HG02943 (cell line): ENCODE data around the gene SAMD9L.
"Not testable (repeated sequence)": the region's sequence is repeated elsewhere in the genome, so short reads cannot be mapped to it uniquely, and the experiment has no call there.

Experiments
- ATAC-seq: cut with Tn5 transposase; IDR thresholded peaks from one replicate; pipeline ENCODE4 v1.9.1; 2021; ENCODE audit warnings: mild to moderate bottlenecking, low read depth, moderate library complexity; ENCODE audit not compliant: unreplicated experiment

SAMD9L gene

DNA sequence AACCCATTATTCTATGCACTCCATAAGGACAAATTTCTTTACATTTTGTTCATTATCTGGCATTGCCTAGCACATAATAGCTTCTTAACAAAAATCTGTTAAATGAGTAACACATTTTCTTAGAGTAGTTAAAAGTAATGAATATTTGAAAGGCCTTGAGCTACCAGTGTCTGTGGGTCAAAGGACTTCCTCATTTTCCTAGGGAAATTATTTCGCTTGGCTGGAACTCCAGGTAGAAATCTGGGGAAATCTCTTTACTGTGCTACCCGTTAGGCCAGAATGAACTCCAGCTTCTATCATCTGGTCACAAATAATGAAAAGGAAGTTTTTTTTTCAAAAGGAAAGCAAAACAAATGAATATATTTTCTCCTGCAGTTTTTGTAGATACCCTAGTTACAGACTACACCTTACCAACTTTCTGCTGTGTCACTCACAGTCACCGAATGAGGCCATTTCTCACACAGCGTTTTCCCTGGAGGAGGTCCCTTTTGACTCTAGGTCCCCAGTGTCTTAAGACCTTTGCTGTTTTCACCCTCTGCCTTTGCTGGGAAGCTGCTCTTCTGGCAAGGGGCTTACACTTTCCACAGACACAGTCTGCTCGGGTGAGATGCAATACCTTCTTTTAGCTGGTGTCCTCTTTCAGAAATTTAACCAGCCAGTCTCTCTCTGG, 1.6 kb downstream of the SAMD9L start:
- no peak for ATAC-seq

DNA sequence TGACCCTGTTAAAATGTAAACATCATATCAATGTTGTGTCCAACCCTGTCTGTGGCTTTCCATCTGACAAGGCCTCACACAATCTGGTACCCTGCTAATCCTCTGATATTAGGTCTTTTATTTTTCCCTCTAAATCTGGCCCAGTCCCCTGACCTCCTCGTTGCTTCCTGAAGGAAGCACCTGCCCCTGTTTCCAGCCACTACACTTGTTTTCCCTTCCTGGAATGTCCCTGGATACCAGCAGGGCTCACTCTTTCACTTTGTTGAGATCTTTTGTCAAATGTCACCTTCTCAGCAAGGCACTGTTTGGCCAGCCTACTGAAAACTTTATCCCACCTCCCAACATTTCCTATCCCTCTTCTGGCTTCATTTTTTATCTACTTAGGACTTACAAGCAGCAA, 2.1 kb downstream of the SAMD9L start:
- no peak for ATAC-seq

DNA sequence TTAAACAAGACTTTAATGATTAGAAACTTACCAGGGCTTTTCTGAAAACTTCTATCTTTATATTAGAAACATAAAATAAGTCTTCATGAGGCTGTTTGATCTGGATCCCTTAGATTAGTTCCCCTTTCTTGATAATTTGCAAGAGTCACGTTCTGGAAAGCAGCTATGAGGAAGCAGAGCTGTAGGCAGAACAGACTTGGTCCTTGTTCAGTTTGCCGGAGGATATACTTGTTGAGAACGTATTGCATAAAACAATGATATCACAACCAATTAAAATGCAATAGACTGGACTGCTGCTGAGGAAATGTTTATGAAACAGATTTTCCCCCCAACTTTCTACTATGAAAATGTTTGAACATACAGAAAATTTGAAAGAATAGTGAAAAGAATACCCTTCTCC, 2.8 kb downstream of the SAMD9L start:
- no peak for ATAC-seq

DNA sequence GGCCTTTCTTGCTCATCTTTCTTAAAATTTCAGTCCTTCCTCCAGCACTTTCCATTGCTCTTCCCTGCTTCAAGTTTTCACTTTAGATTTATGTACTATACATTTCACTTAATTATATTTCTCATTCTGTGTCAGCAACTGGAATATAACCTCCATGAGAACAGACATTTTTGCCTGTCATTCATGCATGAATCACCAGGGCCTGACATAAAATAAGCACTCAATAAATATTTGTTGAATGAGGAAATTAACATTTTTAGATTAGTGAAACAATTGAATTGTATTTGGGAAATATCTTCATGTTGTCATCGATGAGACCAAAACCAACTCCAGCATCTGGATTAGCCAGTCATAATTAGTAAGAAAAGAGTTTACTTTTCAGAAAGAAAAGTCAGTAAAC, 6.1 kb downstream of the SAMD9L start:
- no peak for ATAC-seq

DNA sequence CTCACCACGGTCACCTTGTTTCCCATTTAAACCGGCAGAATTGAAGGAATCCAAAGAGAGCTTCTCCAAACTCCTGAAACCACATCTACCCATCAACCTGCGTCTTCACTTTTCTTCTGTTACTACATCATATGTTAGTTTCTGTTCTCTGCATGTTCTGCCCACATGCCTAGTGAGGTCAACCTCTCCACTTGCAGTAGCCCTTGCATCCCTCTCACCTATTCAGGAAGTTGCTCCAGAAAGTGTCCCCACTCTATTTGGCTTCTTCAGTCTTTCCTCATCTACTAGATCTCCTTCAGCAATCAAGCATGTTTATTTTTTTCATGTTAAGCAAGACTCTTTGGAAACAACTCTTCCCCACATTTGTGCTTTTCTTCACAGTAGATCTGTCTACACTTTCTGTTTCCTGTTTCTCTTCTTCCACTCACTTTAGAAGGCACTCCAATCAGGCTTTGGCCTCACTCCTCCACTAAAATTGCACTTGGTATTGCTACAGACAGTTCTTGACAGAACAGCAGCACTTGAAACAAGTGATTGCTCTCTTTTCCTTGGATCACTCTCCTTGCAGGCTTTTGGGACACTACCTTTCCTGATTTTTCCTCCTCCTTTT, 7.5 kb downstream of the SAMD9L start:
- ATAC-seq: no peak

DNA sequence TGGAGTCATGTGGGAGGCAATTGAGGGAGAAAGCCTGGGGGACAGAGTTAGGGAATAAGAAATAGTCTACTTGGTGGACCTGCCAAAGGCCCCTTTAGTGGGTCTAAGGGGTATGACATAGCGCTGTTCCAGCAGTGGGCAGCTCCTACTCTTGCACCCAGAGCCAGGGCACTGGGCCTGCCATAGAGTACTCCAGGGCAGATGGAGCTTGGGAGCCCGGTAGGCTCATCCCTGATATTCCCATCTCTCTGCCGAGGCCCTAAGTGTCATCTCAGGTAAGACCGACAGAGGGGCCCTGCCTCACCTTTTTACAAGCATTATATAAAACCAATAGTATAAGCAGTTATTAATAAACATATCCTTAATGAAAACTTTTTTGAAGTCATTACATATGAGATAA, 9.6 kb downstream of the SAMD9L start:
- ATAC-seq: no peak

DNA sequence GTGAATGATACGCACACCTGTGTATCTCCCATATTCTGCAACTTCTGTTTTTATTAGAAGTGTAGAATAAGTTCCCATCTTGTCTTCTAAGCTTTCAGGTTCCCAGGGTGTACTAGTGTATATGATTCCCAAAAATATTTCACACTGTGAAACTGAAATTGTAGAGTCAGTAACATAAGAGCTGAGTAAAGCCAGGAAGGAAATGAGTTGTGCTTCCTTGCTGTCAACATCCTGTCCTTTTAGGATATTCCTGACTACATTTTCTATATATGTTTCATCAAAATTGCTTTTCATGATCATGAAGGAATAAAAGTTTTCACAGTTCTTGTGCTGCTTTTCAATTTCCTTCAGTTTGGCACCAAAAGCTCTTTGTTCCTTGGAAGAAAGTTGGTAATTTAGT, 15.2 kb downstream of the SAMD9L start:
- no peak for ATAC-seq

DNA sequence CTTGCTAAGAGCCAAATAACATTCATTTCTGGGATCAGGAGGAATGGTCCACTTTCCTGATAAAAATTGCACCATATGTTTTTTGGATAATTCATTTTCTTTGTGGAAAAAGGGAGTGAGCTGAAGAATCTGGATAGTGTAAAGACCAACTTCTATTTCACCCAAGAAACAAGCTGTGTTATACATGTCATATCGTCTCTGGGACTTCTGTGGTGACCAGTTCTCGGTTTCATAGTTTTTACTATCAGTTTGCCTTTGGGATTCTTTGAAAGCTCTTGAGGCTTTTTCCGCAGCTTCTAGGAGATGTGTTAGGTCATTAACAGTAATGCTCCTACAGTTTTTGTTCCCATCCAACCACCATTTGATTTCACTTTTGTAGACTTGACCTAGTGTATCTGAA, 16.0 kb downstream of the SAMD9L start:
- ATAC-seq: no peak

DNA sequence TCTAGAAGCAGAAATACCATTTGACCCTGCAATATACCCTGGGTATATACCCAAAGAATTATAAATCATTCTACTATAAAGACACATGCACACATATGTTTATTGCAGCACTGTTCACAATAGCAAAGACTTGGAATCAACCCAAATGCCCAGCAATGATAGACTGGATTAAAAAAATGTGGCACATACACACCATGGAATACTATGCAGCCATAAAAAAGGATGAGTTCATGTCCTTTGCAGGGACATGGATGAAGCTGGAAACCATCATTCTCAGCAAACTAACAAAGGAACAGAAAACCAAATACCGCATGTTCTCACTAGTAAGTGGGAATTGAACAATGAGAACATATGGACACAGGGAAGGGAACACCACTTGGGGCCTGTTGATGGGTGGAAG, 21.2 kb downstream of the SAMD9L start:
- ATAC-seq: not testable (repeated sequence)

DNA sequence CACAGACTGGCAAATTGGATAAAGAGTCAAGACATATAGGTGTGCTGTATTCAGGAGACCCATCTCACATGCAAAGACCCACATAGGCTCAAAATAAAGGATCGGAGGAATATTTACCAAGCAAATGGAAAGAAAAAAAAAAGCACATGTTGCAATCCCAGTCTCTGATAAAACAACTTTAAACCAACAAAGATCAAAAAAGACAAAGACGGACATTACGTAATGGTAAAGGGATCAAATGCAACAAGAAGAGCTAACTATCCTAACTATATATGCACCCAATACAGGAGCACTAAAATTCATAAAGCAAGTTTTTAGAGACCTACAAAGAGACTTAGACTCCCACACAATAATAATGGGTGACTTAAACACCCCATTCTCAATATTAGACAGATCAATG, 24.7 kb downstream of the SAMD9L start:
- not testable (repeated sequence) for ATAC-seq

DNA sequence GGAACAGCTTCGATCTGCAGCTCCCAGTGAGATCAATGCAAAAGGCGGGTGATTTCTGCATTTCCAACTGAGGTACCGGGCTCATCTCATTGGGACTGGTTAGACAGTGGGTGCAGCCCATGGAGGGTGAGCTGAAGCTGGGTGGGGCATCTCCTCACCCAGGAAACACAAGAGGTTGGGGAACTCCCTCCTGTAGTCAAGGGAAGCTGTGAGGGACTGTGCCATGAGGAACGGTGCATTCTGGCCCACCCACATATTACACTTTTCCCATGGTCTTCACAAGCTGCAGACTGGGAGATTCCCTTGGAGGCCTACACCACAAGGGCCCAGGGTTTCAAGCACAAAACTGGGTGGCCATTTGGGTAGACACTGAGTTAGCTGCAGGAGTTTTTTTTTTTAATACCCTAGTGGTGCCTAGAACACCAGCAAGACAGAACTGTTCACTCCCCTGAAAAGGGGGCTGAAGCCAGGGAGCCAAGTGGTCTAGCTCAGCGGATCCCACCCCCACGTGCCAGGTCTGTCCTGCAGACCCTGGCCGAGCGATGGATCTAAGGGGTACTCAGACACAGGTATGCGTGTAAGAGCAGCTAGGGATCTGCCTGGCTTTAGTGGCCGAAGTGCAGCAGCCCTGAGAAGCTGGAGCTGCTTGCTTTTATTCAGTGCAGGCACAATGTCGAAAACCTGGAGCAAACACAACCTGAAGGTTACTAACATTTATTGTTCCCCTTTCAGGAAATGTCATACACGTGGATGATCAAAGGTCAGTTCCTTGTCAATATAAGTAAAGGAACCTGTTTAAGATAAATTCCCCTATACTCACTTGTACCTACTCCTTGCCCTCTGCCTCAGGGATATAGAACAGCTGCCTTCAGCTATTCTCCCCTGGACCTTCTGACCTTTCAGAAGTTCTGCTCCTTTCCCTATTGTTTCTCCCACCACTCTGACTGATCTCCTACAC, 27.3 kb downstream of the SAMD9L start:
- no peak for ATAC-seq

DNA sequence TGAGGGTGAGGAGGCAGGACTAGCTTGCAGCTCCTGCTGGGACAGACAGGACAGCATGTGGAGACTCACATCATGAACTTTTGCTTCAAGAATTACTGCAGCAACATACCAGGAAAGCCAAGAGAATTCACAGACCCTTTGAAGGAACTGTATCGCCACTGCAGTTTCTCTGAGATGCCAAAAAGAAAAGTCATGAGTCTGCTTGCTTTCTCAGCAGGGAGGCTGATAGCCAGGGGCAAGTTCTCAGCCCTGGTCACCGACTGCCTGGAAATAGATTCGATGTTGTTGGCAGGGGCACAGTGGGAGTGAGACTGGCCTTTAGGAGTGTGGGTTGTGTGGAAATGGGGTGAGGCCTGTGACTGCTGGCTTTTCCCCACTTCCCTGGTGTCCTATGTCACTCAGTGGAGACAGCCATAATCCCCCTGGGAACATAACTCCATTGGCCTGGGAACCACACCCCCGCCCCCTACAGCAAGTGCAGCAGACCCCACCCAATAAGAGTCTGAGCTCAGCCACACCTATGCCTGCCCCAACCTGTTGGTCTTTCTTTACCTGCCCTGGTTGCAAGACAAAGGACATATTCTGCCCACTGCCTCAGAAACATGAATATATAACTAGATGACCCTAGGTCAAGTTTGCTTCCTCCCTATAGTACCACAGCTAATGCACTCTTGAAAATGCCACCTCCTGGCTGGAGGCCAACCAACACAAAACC, 28.8 kb downstream of the SAMD9L start:
- no peak for ATAC-seq

DNA sequence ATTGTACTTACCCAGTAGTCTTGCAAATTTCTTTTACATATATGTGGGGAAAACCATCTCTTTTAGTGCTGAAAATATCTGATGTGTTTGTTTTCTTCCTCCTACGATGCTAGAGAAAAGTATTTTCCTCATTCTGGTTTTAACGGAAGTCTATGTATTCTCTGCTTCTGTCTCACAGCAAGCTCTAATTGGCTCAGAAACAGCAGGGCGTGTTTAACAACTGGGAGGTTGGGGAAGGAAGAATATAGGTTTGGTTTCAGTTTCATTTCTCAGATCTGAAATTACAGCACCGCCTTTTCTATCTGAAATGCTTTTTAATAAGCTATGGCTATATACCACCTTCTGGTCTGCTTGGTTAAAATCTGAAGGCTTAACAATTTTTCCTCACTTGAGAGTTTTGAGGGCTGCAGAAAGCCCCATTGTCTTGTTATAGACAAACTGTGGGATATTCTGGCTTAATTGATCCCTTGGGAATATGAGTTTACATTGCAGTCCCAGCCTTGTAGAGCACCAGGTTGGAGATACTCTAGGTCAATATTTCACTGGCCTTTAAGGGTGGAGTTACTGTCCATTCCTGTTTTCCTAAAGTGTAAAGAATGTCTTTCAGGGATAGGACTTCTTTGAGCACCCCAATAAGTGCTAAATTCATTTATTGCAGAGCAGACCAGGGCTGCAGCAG, 30.2 kb downstream of the SAMD9L start, which contains the start of gene SAMD9:
Gene SAMD9 (minus strand): TSS at position 128 of the 679 bp plus-strand sequence. CDS start 11,882 bp downstream, outside the sequence.
- ATAC-seq: peak; percentile 98

DNA sequence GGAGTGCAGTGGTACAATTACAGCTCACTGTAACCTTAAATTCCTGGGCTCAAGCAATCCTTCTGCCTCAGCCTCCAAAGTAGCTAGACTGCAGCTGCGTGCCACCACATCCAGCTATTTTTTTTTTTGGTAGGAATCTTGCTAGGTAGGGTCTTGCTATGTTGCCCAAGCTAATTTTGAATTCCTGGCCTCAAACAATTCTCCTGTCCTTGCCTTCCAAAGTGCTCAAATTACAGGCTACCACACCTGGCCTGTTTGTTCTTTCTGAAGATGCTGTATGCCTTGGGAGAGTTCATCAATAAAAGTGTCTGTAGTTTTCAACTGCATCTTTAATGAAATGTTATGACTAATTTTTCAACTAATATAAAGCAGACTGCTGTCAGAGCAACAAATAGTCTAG, 30.9 kb downstream of the SAMD9L start:
- ATAC-seq: peak; percentile 41

DNA sequence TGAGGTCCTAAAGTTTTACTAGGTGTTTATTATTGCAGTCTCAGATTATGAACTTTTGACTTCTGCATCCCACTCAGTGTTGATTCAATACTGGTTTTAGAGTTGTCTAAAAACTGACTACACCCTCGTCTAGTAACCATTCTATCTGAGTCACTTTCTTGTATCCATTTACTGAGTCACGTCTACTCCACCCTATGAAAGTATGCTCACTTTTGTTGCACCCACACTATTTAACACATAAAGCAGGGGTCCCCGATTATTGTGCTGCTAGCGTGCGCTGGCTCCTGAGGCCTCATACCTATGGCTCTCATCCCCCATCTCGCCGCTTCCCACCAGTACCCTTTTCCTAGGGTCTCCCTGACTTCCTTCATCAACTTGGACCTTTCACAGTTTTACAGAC, 32.4 kb downstream of the SAMD9L start:
- no peak for ATAC-seq

DNA sequence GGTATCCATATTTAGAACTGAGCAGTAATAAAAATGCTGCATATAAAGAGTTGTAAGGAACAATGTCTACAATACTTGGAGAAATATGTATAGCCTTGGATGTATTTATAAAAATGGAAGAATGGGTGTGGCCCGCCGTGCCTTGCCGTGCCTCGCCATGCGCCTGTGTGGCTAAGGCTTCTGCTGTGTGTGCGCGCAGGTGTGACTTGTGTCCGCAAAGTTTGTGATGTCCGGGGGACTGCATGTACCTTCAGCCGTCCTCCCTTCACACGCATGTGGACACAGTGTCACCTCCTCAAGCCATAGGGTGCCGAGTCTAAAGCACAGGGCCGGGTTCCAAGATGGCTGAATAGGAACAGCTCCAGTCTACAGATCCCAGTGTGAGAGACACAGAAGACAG, 40.2 kb downstream of the SAMD9L start:
- no peak for ATAC-seq

DNA sequence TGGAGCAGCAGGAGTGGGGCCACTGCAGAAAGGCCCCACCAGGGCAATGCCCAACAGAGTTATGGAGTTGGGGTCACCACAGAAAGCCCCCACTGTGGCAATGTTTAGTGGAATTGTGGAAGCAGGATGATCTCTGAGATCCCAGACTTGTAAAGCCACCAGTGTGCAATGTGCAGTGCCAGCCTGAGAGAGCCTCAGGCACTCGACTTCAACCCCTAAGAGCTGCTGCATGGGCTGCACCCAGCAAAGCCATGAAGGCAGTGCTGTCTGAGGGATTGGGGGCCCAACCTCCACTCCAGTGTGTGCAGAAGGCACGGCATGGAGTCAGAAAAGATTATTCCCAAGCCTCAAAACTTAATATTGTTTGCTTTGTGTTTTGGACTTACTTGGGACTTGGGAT, 50.8 kb downstream of the SAMD9L start:
- no peak for ATAC-seq

DNA sequence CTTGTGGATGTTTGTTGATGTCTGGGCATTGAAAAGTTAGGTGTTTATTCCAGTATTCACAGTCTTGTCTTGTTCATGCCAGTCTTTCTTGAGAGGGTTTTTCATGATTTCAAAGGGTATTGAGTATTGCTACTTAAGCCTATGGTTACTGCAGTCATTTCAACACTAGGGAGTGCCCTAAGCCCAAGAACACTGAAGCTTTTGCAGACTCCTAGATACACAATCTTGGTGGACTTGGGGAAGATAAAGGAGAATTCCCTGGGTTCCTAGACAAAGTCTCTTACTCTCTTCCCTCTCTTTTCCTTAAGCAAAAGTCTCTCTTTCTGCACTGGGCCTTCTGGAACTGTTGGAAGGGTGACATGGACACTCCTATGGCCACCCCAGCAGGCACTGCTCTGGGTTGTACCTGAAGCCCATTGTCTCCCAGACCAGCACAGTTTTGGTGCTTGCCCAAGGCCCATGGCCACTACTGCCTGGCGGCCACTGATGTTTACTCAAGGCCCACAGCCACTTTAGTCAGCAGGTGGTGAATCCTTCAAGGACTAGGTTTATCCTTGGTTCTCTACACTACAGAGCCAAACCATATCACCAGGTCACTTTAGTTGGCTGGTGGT, 55.3 kb downstream of the SAMD9L start:
- ATAC-seq: no peak
